Activated CD4-positive, CD25-positive, alpha-beta regulatory T cell (primary cell): Measurements from ENCODE around the gene ZNF624.

ENCODE experiments used
- DNase-seq, 4 experiments: peaks; one replicate each; lab custom pipeline; 2025; lab: John Stamatoyannopoulos, UW

The ZNF624 gene

GRCh38 chr17:16593356-16594102 lies 60.1 kb downstream of the ZNF624 start:
- DNase-seq: no peak

- DNase-seq: peak; percentile 76 to 87 (median 85)
Observed at GRCh38 chr17:16589097-16589969, 64.3 kb downstream of the ZNF624 start.

GRCh38 chr17:16585796-16586195 lies 67.9 kb downstream of the ZNF624 start:
- DNase-seq: no peak

- peak; percentile 77 to 86 (median 84) for DNase-seq
Observed at GRCh38 chr17:16584273-16584995, 69.2 kb downstream of the ZNF624 start.

- DNase-seq: no peak
Observed at GRCh38 chr17:16583781-16584180, 69.9 kb downstream of the ZNF624 start.

- no peak for DNase-seq
Observed at GRCh38 chr17:16573466-16573865, 80.2 kb downstream of the ZNF624 start.
